Measurements from ENCODE around the gene TGM2.

TGM2 gene

GRCh38 chr20:38085026-38085425 lies 80.0 kb downstream of the TGM2 start:
- no peak for FAIRE-seq

GRCh38 chr20:38084425-38084951 lies 80.6 kb downstream of the TGM2 start:
- no peak for FAIRE-seq

GRCh38 chr20:38083338-38084048 lies 81.6 kb downstream of the TGM2 start:
- FAIRE-seq, result no peak

- no peak for FAIRE-seq
These were observed 82.2 kb downstream of the TGM2 start for GRCh38 chr20:38082894-38083293.

- FAIRE-seq, result no peak
These were observed 83.5 kb downstream of the TGM2 start for GRCh38 chr20:38081575-38081974.

- no peak for FAIRE-seq
These were observed 85.7 kb downstream of the TGM2 start for GRCh38 chr20:38079353-38079752.

GRCh38 chr20:38078084-38078483 lies 87.0 kb downstream of the TGM2 start:
- no peak for FAIRE-seq
